Hypothalamus (tissue), 51 donors: ENCODE data around the gene PDCD1LG2.

Experiments used
- DNase-seq, 51 donors: peaks; one replicate each; lab custom pipeline; 2025; lab: John Stamatoyannopoulos, UW

The PDCD1LG2 gene

DNA sequence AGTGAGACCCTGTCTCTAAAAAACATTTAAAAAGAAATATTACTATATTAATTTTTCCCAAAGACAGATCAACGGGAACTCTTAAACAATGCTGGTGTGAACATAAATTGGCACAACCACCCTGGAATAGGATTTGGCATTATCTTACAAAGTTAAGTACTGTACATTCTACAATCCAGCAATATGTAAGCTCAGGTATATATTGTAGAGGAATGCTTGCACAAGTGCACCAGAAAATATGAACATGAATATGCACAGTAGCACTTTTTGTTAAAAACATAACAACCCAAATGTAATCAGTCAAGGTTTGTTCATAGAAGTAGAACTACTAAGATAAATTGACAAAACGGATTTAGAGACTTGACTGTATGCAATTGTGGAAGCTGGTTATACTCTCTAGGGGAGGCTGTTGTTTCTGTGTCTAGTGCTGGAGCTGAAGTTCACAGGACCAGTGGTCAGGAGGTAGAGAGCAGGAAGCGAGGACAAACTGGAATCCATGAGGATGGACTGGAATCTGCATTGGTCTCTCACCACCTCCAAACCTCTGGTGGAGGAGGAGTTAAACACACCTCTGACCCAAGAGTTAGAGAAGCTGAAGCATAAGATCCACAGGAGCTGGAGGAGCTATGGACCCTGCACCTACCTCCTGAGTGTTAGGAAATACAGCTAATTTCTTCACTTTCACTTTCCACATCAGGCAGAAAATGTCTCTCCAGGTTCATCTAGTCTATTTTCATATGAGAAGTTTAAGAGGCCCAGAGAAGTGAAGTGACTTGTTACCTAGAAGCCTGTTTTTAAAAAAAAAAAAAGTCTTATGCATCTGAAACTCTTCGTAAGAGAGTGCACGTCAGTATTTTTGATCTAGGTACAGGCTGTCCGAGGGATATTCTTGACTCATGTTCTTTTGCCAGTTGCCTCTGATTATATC is 98.2 kb downstream of the PDCD1LG2 start:
- DNase-seq, result peak in 1 of 51 donors; percentile 8

DNA sequence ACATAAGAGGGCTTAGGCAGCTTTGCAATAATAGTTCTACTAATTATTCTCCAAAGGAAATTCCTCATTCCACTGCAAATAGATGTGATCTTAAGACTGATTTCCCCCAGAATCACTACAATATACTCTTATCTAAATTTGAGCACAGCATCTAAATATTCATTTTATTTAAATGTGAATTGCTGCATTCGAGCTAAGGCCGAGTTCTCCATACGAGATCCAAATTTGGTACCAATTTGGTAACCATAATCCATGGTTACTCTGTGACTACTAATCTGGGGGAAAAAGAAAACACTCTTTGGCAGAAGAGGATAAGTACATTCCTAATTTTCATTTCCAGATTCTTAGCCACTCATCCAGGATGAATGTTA is 98.9 kb downstream of the PDCD1LG2 start:
- no peak for DNase-seq

DNA sequence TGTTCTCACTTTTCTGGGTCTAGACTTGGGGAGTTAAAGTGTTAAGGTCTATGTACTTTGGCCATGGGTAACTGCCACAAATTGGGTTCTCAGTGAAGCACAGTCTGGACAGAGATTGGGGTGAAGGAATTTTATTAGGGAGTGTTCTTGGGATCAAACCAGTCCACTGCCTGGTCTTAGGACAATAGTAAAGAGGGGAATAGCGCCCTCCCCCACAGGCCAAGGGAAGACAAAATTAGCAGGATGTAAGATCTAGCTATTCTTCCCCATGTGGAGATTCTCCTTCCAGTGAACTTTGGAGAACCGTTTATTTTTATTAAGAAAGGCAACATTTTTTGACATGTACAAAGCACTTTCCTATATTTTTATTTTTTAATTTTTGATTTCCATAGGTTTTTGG is 100.2 kb downstream of the PDCD1LG2 start:
- no peak for DNase-seq

DNA sequence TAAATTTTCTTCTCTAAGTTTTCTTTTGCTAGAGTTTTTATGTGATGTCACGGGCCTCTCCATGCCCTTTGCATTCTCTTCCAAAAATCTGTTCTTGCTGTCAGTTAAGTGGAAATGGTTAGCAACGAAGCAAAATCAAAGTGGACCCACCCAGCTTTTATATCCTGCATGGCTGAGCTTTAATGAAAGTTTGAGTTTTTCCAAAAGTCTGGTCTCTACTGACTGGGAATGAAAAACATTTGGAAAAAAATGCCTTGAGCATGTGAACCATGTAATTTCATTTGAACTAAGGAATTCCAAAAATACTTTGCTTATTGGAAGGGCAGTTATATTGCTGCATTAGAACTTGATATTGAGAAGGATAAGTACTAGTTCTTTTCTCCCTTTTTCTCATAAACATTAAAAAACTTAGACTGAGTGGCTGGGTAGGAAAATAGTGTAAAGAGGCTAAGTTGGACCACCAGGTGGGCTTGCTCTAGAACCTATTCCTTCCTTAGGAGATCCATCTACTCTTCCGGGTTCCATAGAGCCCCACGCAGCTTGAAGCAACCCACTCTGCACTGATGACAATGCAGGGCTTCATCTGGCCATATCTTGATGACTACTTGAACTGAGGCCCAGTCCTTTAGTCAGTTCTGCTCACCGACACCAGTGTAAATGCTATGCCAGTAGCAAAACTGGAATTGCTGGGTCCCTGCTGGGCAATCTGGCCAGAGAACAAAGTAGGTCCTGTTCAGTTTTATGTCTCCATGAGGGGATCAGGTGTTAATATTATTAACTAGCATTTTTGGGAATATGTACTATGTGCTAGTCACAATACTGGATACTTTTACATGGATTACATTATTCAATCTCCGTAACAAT is 101.2 kb downstream of the PDCD1LG2 start:
- DNase-seq, result no peak

DNA sequence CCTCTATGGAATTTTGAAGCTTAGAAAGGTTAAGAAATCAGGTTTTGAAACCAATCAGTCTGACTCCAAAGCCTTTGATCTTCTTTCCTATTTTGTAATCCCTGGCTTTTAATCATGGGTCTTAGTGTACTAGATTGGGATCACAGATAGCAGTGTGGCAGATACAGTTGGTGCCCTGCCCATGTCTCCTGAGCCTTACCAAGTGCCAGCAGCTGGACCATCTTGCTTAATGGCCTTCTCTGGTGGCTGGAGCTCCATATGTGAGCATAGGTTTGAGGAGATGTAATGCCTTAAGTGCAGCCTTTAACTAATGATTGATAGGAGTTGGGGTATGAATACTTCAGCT is 101.8 kb downstream of the PDCD1LG2 start:
- no peak for DNase-seq

DNA sequence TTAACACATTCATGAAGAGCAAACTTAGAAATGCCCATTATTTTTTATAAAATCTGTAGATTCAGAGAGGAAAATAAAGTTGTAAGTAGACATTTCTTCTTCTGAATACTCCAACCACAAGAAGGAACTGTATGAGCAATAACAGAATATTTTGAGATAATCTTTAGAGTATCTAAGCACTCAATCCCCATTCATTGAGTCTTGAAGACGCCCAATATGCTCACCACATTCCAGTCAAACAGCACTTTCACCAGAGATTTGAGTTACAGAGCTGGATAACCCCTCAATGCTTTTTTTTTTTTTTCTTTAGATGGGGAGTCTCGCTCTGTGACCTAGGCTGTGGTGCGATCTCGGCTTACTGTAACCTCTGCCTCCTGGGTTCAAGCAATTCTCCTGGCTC is 103.9 kb downstream of the PDCD1LG2 start:
- DNase-seq, result no peak

DNA sequence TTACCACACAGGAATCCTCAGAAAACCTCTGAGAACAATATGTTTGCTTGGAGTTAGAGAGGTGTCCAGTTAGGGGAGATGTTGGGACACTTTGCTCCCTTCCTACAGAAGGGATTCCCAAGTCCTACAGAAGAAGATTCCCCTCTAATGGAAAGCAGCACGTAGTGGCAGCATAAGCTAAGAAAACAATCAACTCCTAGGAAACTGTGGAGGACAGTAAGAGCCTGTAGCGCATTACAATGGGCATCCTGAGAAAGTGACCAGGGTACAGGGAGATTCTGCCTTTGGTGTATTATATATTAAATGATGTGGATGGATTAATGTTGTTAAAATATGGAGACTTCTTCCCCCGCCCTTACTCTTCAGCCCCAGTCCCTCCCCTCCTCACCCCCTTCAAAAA is 104.7 kb downstream of the PDCD1LG2 start:
- DNase-seq, result no peak

DNA sequence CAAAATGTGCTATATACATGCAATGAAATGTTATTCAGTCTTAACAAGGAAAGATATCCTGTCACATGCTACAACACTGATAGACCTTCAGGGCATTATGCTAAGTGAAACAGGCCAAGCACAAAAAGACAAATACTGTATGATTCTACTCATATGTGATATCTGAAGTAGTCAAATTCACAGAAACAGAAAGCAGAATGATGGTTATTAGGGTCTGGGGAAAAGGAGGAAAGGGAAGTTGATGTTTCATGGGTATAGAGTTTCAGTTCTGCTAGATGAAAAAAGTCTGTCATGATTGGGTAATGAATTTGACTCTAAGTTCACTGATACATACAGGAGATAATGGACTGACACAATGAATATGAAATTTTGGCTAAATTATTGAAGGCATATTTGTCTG is 107.4 kb downstream of the PDCD1LG2 start:
- DNase-seq, result no peak

DNA sequence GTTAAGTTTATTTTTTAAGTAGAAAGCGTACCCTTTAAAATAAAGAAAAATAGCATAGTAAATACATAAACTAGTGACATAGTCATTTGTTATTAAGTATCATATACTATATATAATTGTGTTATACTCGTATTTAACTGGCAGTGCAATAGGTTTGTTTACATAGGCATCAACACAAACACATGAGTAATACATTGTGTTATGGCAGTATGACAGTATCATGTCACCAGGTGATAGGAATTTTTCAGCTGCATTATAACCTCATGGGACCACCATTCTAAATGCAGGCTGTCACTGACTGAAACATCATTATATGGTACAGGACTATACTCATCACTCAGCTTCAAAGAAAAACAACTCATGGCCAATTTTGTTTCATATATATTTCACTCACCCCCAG is 110.2 kb downstream of the PDCD1LG2 start:
- no peak for DNase-seq
